ENCODE results near the gene GALNT17.

GRCh38 chr7:71182438-71182935, 50.5 kb downstream of the GALNT17 start:
- no peak for TF ChIP-seq POLR2A (IDR thresholded peaks at IDR 0.05; ENCODE audit: low read length)
- no peak for TF ChIP-seq POLR2AphosphoS2 (conservative IDR thresholded peaks at IDR 0.05; ENCODE audit: low read length)
- TF ChIP-seq CTCF (IDR thresholded peaks at IDR 0.05) = no peak
- no peak for TF ChIP-seq E2F6 (IDR thresholded peaks at IDR 0.05; ENCODE audit: borderline replicate concordance, low read depth)
- no peak for TF ChIP-seq RAD21 (conservative IDR thresholded peaks at IDR 0.05 in 1 of 2, IDR thresholded peaks at IDR 0.05 in 1 of 2)
- TF ChIP-seq MAX (IDR thresholded peaks at IDR 0.05) = no peak
- TF ChIP-seq RFX5 (IDR thresholded peaks at IDR 0.05) = no peak
- TF ChIP-seq EP300 (IDR thresholded peaks at IDR 0.05) = no peak
- no peak for TF ChIP-seq CEBPB (IDR thresholded peaks at IDR 0.05)
- no peak for TF ChIP-seq SMC3 (IDR thresholded peaks at IDR 0.05)
- no peak for TF ChIP-seq KDM1A (IDR thresholded peaks at IDR 0.05; ENCODE audit: low read depth)
- no peak for TF ChIP-seq HMGXB4 (CRISPR knock-in tag; IDR thresholded peaks at IDR 0.05; ENCODE audit: borderline replicate concordance)
